Neural crest cell (in vitro differentiated cells): Measurements from ENCODE around the gene CEND1. TPM values are rescaled to one million over a fixed set of nuclear protein-coding genes. Genes with fewer than 3 reads are reported as not detected.

Experiments
- DNase-seq: peaks from one replicate; pipeline ENCODE4 v3.0.0; 2021; ENCODE audit warnings: low read depth, mixed read lengths, low spot score
- H3K27ac Mint-ChIP-seq: one replicate; pipeline ENCODE4 v1.8.0; 2021; ENCODE audit warnings: mild to moderate bottlenecking, mixed read lengths; ENCODE audit not compliant: unreplicated experiment
- H3K27me3 Mint-ChIP-seq: 2 replicates; pipeline ENCODE4 v1.8.0; 2021; ENCODE audit warnings: low read depth, mild to moderate bottlenecking, mixed read lengths
- H3K36me3 Mint-ChIP-seq: 2 replicates; pipeline ENCODE4 v1.8.0; 2021; ENCODE audit warnings: low read depth, mild to moderate bottlenecking, mixed read lengths
- H3K4me1 Mint-ChIP-seq: 2 replicates; pipeline ENCODE4 v1.8.0; 2021; ENCODE audit warnings: mixed read lengths
- H3K4me3 Mint-ChIP-seq: one replicate; pipeline ENCODE4 v1.8.0; 2021; ENCODE audit warnings: mild to moderate bottlenecking, mixed read lengths
- H3K9me3 Mint-ChIP-seq: 2 replicates; pipeline ENCODE4 v1.8.0; 2021; ENCODE audit warnings: mixed read lengths
- CTCF ChIP-seq: fragments of 200-600 bp; sonication (generic); conservative IDR thresholded peaks from 2 replicates; pipeline ENCODE4 v1.5.0; 2021; ENCODE audit warnings: antibody characterized with exemption, mild to moderate bottlenecking
- total RNA-seq: library from RNA; stranded (reverse); gene quantifications from 2 replicates; pipeline ENCODE4 v1.2.1, GENCODE V29; 2021

CEND1 gene
- total RNA-seq, 1 donor from 2014 or later: 1.2 TPM

GRCh38 chr11:797296-798092 is 7.6 kb upstream of the CEND1 start:
- Mint-ChIP-seq H3K4me1 (peaks cover 15% of the 10 kb centered on the region), H3K36me3 (no peaks in the 10 kb centered on the region), H3K27me3 (no peaks in the 10 kb centered on the region), H3K27ac (peak overlapping the region; percentile 92), H3K4me3 (peak overlapping the region; percentile 98), H3K9me3 (no peaks in the 10 kb centered on the region)
- no peak for TF ChIP-seq CTCF
- DNase-seq: peak; percentile 61

- H3K27ac Mint-ChIP-seq: no peak overlapping the region
- DNase-seq: no peak
Measured at GRCh38 chr11:796565-797295, 6.8 kb upstream of the CEND1 start.

GRCh38 chr11:795634-796564 is 6.0 kb upstream of the CEND1 start:
- Mint-ChIP-seq H3K9me3 (no peaks in the 10 kb centered on the region), H3K27ac (no peak overlapping the region), H3K4me3 (peak overlapping the region; percentile 98), H3K27me3 (no peaks in the 10 kb centered on the region), H3K36me3 (no peaks in the 10 kb centered on the region), H3K4me1 (peaks cover 15% of the 10 kb centered on the region)
- DNase-seq: no peak
- TF ChIP-seq CTCF: no peak

More at GRCh38 chr11:796565-797295, 6.8 kb upstream of the CEND1 start:
- H3K4me3 Mint-ChIP-seq: peak overlapping the region; percentile 98
- H3K9me3 Mint-ChIP-seq: no peaks in the 10 kb centered on the region
- no peaks in the 10 kb centered on the region for H3K27me3 Mint-ChIP-seq
- H3K36me3 Mint-ChIP-seq: no peaks in the 10 kb centered on the region
- peaks cover 15% of the 10 kb centered on the region for H3K4me1 Mint-ChIP-seq
- TF ChIP-seq CTCF: no peak

GRCh38 chr11:794766-795633 is 5.1 kb upstream of the CEND1 start:
- no peak for DNase-seq
- Mint-ChIP-seq H3K9me3 (no peaks in the 10 kb centered on the region), H3K4me3 (peak overlapping the region; percentile 78), H3K4me1 (peaks cover 15% of the 10 kb centered on the region), H3K36me3 (no peaks in the 10 kb centered on the region), H3K27ac (peak overlapping the region; percentile 43), H3K27me3 (no peaks in the 10 kb centered on the region)
- TF ChIP-seq CTCF: no peak
